Endothelial cell of umbilical vein (primary cell): ENCODE results near the gene TFAM. TPM values are rescaled to one million over a fixed set of nuclear protein-coding genes. Genes with fewer than 3 reads are reported as not detected.

Source experiments
- BruUV-seq: library from RNA; stranded (reverse); fragments of 400-500 nt; replicated peaks from 2 replicates; lab custom pipeline; 2021; lab: Mats Ljungman, UMichigan
- CTCF ChIA-PET: fragments of 300-600, 350-600 bp; sonication (Branson Sonifier 250); formaldehyde crosslinking; loops from one replicate; lab custom pipeline; 2021; ENCODE audit warnings: antibody characterized with exemption, inconsistent platforms; lab: Charles Lee
- POLR2A ChIA-PET: fragments of 300-600, 350-600 bp; sonication (Branson Sonifier 250); formaldehyde crosslinking; loops from one replicate; lab custom pipeline; 2021; ENCODE audit warnings: antibody characterized with exemption, inconsistent platforms; lab: Charles Lee
- DNase-seq: peaks from one replicate; pipeline ENCODE4 v3.0.0-alpha.2; 2011; ENCODE audit warnings: low read depth, low spot score
- FAIRE-seq: peaks from 2 replicates; lab custom pipeline; 2011; peaks lifted over from hg19 to GRCh38; lab: Jason Lieb, UNC
- H2AFZ ChIP-seq: 2 replicates; pipeline ENCODE4 v1.6.0; 2012; ENCODE audit warnings: low read depth, low read length, control low read depth, inconsistent platforms
- H3K27ac ChIP-seq: 2 replicates; pipeline ENCODE4 v1.5.1; 2011; ENCODE audit warnings: low read depth, mild to moderate bottlenecking, control low read depth, low read length, moderate library complexity; ENCODE audit not compliant: insufficient read depth
- H3K27me3 ChIP-seq, 2 experiments: 2 replicates each; pipeline versions ENCODE4 v1.6.0 to v1.6.1; 2011; ENCODE audit warnings: low read length in 2 of 2, mixed read lengths in 1 of 2; ENCODE audit not compliant: control insufficient read depth in 2 of 2, insufficient read depth in 2 of 2
- H3K36me3 ChIP-seq, 2 experiments: 2 replicates in 1 of 2; 3 replicates in 1 of 2; pipeline ENCODE4 v1.5.1; 2011; ENCODE audit warnings: low read length in 2 of 2, mild to moderate bottlenecking in 1 of 2, moderate library complexity in 1 of 2; ENCODE audit not compliant: control insufficient read depth in 2 of 2, insufficient read depth in 2 of 2; ENCODE audit errors: extremely low read depth in 1 of 2
- H3K4me1 ChIP-seq: 3 replicates; pipeline ENCODE4 v1.5.1; 2011; ENCODE audit warnings: mild to moderate bottlenecking, low read length; ENCODE audit not compliant: control insufficient read depth, insufficient read depth; ENCODE audit errors: extremely low read depth
- H3K4me2 ChIP-seq: 2 replicates; pipeline ENCODE4 v1.6.1; 2011; ENCODE audit warnings: low read length, control low read depth, mixed read lengths; ENCODE audit not compliant: insufficient read depth
- H3K4me3 ChIP-seq, 3 experiments: fragments of 200-600 bp in 1 of 3; sonication (generic), shearing (Covaris generic) in 1 of 3; replicated peaks in 1 of 3; 2 replicates each; pipeline ENCODE4 v1.5.1; 2011 to 2016; ENCODE audit warnings: control low read depth in 3 of 3, low read length in 3 of 3, mild to moderate bottlenecking in 2 of 3, inconsistent platforms in 1 of 3, low read depth in 1 of 3, moderate library complexity in 1 of 3; ENCODE audit not compliant: insufficient read depth in 1 of 3
- H3K79me2 ChIP-seq: 2 replicates; pipeline ENCODE4 v1.6.0; 2012; ENCODE audit warnings: low read length, inconsistent platforms; ENCODE audit not compliant: control insufficient read depth, insufficient read depth
- H3K9ac ChIP-seq: replicated peaks from 2 replicates; pipeline ENCODE3; 2011; ENCODE audit warnings: low read length, control low read depth; ENCODE audit not compliant: insufficient read depth; ENCODE audit errors: extremely low read depth
- H3K9me1 ChIP-seq: replicated peaks from 3 replicates; pipeline ENCODE4 v1.6.0; 2011; ENCODE audit warnings: mild to moderate bottlenecking, low read length; ENCODE audit not compliant: control insufficient read depth, insufficient read depth; ENCODE audit errors: extremely low read depth
- H3K9me3 ChIP-seq: replicated peaks from 2 replicates; pipeline ENCODE4 v1.5.1; 2012; ENCODE audit warnings: low read length, inconsistent platforms; ENCODE audit not compliant: control insufficient read depth, insufficient read depth
- H4K20me1 ChIP-seq: replicated peaks from 2 replicates; pipeline ENCODE3; 2011; ENCODE audit warnings: mild to moderate bottlenecking, low read length; ENCODE audit not compliant: control insufficient read depth, insufficient read depth; ENCODE audit errors: extremely low read depth
- CTCF ChIP-seq, 2 donors: IDR thresholded peaks; 1 replicate in 1 of 2; 2 replicates in 1 of 2; pipeline ENCODE4 v1.5.1; 2011; ENCODE audit warnings: low read length in 2 of 2, mild to moderate bottlenecking in 2 of 2, moderate library complexity in 2 of 2, control low read depth in 1 of 2, inconsistent platforms in 1 of 2, low read depth in 1 of 2; ENCODE audit not compliant: insufficient read depth in 1 of 2; ENCODE audit errors: extremely low read depth in 1 of 2
- EZH2 ChIP-seq: IDR thresholded peaks from 2 replicates; pipeline ENCODE4 v1.6.1; 2012; ENCODE audit warnings: borderline replicate concordance, low read depth, mild to moderate bottlenecking, moderate library complexity, low read length, inconsistent platforms; ENCODE audit not compliant: severe bottlenecking
- FOS ChIP-seq: IDR thresholded peaks from 2 replicates; pipeline ENCODE4 v1.6.1; 2011; ENCODE audit warnings: mild to moderate bottlenecking, low read length, moderate library complexity, borderline replicate concordance; ENCODE audit not compliant: insufficient read depth
- GATA2 ChIP-seq: IDR thresholded peaks from 2 replicates; pipeline ENCODE4 v1.7.0; 2011; ENCODE audit warnings: low read depth, mild to moderate bottlenecking, moderate library complexity, mixed read lengths, low read length; ENCODE audit not compliant: insufficient read length, insufficient read depth
- JUN ChIP-seq: IDR thresholded peaks from 2 replicates; pipeline ENCODE4 v1.6.1; 2011; ENCODE audit warnings: borderline replicate concordance, low read depth; ENCODE audit not compliant: insufficient read length, insufficient read depth
- MYC ChIP-seq: IDR thresholded peaks from one replicate; pipeline ENCODE4 v1.6.1; 2011; ENCODE audit warnings: mild to moderate bottlenecking, low read depth, low read length
- POLR2A ChIP-seq: IDR thresholded peaks from 2 replicates; pipeline ENCODE4 v1.6.1; 2012; ENCODE audit warnings: low read depth, mild to moderate bottlenecking, control low read depth, low read length
- POLR2AphosphoS5 ChIP-seq: IDR thresholded peaks from 2 replicates; pipeline ENCODE4 v1.6.1; 2012; ENCODE audit warnings: low read depth, mild to moderate bottlenecking, control low read depth, low read length, moderate library complexity; ENCODE audit not compliant: insufficient read depth
- dilution Hi-C: fragments of 300-500 bp; cut with MboI; formaldehyde crosslinking; loops from one replicate; pipeline ENCODE4 v1.15.0; 2019; ENCODE audit warnings: low sequenced_read_pairs; ENCODE audit not compliant: extremely low pct_ligation_motif_present
- intact Hi-C: fragments of 100-400 bp; cut with micrococcal nuclease; formaldehyde crosslinking; loops from one replicate; pipeline ENCODE4 v1.10.0; 2022
- polyA plus RNA-seq, 4 experiments: library from polyadenylated mRNA; depleted of rRNA in 3 of 4; stranded (reverse) in 3 of 4; unstranded in 1 of 4; fragments of >200 nt; gene quantifications; 2 replicates each; pipeline versions ENCODE4 v1.2.1 to v1.2.3, GENCODE V29; 2011 to 2012; ENCODE audit warnings: missing spikeins in 1 of 4
- total RNA-seq: library from RNA; stranded (reverse); gene quantifications from 2 replicates; pipeline ENCODE4 v1.2.3, GENCODE V29; 2021
- TF ChIP-seq, protein P1 (sequence below): IDR thresholded peaks from 2 replicates; pipeline ENCODE4 v1.6.1; 2011; ENCODE audit not compliant: insufficient read depth, insufficient read length

Gene TFAM
- total and polyA plus RNA-seq, 2 donors (not counting 3 experiments of a cell fraction or from before 2014, with no cell fraction given): 21.3 to 45.1 TPM

DNA sequence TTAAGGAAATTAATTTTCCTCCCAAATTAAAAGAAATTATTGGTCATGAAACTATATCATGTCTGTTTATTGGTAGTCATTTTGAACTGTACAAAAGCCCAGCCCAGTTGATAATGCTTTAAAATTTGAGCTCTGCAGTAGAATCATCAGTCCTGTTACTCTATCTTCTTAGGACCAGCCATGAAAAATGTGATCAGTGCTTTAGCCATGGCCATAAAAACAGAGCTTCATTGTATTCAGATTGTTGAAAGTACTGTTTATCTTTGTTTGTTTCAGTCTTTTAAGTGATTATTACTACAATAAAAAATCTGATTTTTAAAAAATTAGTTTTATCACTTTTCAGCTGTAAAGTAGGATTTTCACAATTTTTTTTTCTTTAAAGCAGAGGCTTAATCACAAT, 13.7 kb upstream of the TFAM start:
- dilution Hi-C loops (no loop called here), intact Hi-C loops (no loop called here)
- no peaks in the 10 kb centered on the region for H4K20me1 ChIP-seq
- CTCF ChIA-PET: interaction anchor here (1.4 kb wide), 1 partner anchor 14 kb away, joined by 5 read pairs; the partner anchor contains the start of gene TFAM
- no peaks in the 10 kb centered on the region for H3K79me2 ChIP-seq
- H3K4me1 ChIP-seq: no peaks in the 10 kb centered on the region
- no peaks in the 10 kb centered on the region for H3K9me3 ChIP-seq
- H3K9me1 ChIP-seq: no peaks in the 10 kb centered on the region
- no peak overlapping the region for H2AFZ ChIP-seq
- H3K27ac ChIP-seq: no peak overlapping the region
- FAIRE-seq (no peak), DNase-seq (no peak)
- H3K9ac ChIP-seq: no peak overlapping the region
- no peaks in the 10 kb centered on the region for H3K27me3 ChIP-seq
- POLR2A ChIA-PET: no interaction called here
- no peak overlapping the region for H3K4me3 ChIP-seq
- no peak for TF ChIP-seq MYC
- no peak for TF ChIP-seq GATA2
- TF ChIP-seq POLR2A: no peak
- TF ChIP-seq EZH2: no peak
- no peak for TF ChIP-seq JUN
- no peak for TF ChIP-seq CTCF (IDR thresholded peaks at IDR 0.05; ENCODE audit: extremely low read depth in 1 of 2, insufficient read depth in 1 of 2, low read depth in 1 of 2, low read length in 2 of 2)
- TF ChIP-seq POLR2AphosphoS5: no peak
- TF ChIP-seq, protein P1, sequence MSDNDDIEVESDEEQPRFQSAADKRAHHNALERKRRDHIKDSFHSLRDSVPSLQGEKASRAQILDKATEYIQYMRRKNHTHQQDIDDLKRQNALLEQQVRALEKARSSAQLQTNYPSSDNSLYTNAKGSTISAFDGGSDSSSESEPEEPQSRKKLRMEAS: no peak
- TF ChIP-seq FOS: no peak
- H3K36me3 ChIP-seq: no peaks in the 10 kb centered on the region
- H3K4me2 ChIP-seq: no peak overlapping the region
- no TSS peak for BruUV-seq
